HG03060 (cell line): ENCODE data around the gene ARHGAP12.
"Not testable (repeated sequence)": the region's sequence is repeated elsewhere in the genome, so short reads cannot be mapped to it uniquely, and the experiment has no call there.

ENCODE experiments used
- ATAC-seq: cut with Tn5 transposase; IDR thresholded peaks from one replicate; pipeline ENCODE4 v1.9.1; 2021; ENCODE audit warnings: low read depth, moderate number of reproducible peaks; ENCODE audit not compliant: unreplicated experiment

ARHGAP12 gene

GRCh38 chr10:31927565-31927883 lies 1.1 kb downstream of the ARHGAP12 start:
- ATAC-seq, result no peak

DNA sequence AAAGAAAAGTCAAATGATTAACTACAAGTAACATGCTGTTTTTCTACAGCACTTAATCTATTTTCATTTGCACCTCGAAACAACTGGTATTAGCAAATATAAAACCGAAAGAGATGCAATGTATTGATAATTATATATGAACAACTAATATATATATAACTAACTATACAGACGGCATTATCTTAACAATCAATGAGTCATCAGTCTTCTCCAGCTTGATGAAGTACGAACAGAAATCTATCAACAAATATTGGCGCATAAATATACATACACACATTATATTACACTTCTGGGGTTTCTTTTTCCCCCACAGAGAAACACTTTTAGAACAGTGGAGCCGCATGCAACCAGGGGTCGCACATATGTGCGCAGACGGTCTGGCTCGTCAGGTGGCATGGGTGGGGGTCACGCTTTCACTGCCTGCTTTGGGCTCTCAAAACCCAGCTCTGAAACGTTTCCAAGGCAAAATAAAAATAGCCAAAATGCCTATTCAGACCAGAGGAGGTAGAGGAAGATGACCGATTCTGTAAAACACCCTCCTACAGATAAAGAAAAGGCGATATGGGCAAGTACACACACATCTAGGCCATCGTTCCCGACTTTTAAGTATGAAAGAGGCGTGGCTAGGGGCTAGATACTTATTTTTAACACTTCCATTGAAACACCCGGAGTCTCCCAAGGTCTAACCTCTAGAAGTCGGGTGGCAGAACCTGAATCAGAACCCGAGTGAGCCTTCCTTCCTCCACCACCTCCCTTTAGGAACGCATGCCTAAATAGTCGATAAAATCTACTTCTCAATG lies 1.7 kb downstream of the ARHGAP12 start:
- no peak for ATAC-seq

GRCh38 chr10:31926160-31926559 lies 2.5 kb downstream of the ARHGAP12 start:
- ATAC-seq, result no peak

DNA sequence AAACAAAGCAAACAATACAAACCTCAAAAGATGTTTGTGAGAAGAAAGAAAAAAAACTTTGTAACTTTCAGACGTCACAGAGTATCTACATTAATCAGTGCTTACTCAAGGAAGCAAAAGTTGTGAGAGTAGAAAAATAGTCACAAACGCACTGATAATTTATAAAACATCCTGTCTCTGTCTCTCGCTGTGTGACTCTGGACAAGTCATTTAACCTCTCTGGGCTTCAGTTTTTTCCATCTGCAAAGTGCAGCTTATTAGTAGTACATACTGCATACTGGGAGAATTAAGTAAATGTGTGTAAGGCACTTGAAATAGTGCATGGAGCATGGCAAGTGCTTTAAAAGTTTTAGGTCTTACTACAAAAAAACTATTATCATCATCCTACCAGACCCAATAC lies 3.8 kb downstream of the ARHGAP12 start:
- no peak for ATAC-seq

DNA sequence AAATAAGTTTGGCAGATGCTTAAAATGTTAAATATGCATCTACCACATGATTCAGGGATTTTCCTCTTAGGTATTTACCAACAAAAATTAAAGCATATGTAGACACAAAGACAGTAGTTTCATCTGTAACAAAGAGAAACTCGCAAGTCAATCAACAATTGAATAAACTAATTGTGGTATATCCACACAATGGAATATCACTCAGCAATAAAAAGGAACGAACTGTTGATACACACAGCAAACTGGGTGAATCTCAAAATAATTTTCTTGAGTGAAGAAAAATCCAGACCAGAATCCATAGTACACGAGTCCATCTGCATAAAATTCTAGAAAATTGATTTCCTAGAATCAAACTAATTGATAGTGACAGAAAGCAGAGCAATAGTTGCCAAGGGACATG lies 5.2 kb downstream of the ARHGAP12 start:
- no peak for ATAC-seq

DNA sequence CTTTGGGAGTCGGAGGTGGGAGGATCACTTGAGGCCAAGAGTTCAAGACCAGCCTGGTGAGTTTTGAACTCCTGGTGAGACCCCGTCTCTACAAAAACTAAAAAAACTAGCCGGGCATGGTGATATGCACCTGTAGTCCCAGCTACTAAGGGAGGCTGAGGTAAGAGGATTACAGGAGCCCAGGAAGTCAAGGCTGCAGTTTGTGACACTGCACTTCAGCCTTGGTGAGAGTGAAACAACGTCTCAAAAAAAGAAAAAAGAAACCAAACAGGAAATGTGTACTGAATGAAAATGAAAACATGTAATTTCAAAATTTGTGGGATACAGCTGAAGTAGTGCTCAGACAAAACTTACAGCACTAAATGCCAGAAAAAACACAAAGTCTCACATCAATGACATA lies 7.6 kb downstream of the ARHGAP12 start:
- no peak for ATAC-seq

DNA sequence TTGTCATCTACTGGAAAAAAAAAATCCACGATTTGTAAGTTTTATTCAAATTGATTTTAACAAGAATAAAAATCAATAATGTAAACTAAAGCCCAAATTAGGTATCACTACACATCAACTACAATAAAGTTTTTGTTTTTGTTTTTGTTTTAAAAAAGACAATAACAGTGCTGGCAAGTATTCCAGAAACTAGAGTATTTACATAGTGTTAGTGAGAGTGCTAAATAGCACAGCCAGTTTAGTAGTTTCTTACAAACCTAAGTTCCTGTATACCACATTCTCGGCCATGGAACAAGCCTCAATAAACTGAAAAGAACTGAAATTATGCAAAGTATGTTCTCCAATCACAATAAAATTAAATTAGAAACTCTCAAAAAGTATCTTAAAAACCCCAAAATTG lies 8.1 kb downstream of the ARHGAP12 start:
- ATAC-seq, result no peak

DNA sequence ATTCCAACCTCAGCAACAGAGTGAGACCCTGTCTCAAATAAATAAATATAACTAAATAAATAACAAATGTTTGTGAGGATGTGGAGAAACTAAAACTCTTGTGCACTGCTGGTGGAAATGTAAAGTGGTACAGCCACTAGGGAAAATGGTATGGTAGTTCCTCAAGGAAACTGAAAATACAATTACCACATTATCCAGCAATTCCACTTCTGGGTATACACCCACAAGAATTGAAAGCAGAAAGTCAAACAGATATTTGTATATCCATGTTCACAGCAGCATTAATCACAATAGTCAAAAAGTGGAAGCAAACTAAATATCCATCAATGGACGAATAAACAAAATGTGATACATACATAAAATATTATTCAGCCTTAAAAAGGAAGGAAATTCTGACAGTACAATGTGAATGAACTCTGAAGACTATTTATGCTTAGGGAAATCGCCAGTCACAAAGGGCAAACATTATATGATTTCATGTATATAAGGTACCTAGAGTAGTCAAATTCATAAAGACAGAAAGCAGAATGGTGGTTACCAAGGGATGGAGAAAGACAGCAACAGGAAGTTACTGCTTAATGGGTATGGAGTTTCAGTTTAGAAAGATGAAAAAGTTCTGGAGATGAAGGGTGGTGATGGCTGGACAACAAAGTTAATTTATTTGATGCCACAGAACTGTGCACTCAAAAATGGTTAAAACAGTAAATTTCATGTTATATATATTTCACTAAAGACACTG lies 9.8 kb downstream of the ARHGAP12 start:
- no peak for ATAC-seq

GRCh38 chr10:31914370-31914769 lies 14.3 kb downstream of the ARHGAP12 start:
- ATAC-seq, result no peak

GRCh38 chr10:31912898-31913850 lies 15.5 kb downstream of the ARHGAP12 start:
- ATAC-seq, result no peak

DNA sequence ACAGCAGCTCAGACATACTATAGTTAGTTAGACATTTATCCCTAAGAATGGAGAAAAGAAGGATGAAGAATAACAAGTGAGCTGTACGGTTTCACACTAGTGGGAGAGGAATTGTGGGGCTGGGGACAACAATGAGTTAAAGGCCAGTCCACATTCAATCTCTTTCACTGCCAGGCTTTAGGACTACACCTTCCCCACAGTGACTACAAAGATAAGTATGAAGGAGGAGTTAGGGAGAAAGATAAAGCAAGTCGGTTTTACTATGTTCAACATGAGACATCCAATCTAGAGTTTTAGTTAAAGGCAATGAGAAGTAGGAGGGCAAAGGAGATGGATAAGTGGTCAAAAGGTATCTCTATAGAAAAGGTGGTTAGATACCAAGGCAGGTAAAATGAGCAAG lies 16.3 kb downstream of the ARHGAP12 start:
- ATAC-seq, result no peak

DNA sequence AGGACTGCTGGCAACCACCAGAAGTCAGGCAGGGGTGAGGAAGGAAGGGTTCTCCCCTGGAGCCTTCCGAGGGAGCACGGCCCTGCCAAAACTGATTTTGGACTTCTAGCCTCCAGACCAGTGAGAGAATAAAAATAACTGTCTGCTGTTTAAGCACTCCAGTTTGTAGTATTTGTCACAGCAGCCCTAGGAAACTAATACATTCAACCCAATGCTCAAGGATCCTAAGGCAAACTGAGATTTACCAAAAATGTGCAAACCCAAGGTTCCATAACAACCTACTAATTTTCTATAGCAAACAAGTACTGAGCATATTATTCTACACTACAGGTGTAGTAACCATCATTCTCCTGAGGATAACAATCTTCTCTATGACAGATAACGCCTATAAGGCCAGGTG lies 18.6 kb downstream of the ARHGAP12 start:
- ATAC-seq, result no peak

- no peak for ATAC-seq
Observed at GRCh38 chr10:31908157-31908556, 20.5 kb downstream of the ARHGAP12 start.

GRCh38 chr10:31906039-31906438 lies 22.6 kb downstream of the ARHGAP12 start:
- no peak for ATAC-seq

DNA sequence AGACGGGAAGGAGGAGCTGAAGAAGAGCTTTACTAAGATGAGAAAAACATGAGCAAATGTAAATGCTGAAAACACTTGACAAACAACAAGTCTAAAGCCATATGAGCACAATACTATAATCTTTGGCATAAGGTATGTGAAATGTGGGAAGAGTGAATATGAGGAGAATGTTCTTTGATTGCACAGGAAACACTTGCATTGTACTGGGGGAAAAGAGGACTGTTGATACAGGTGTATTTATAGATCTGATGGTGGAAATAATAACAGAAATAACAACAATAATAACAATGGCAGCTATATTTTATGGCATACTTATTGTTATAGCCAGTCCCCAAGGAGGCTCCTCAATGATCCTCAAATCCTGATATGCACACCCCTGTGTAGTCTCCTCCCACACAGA lies 23.0 kb downstream of the ARHGAP12 start:
- ATAC-seq, result no peak

DNA sequence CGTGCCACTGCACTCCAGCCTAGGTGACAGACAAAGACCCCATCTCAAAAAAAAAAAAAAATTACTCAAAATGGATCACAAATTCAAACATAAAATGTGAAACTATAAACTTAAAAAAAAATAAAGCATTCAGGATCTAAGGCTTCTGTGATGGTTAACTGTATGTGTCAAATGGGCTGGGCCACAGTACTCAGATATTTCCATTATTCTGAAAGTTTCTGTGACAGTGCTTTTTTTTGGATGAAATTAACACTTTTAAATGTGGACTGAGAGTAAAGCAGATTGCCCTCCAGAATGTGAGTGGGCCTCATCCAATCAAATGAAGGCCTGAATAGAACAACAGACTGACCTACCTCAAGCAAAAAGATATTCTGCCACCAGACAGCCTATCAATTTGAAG lies 26.0 kb downstream of the ARHGAP12 start:
- no peak for ATAC-seq

GRCh38 chr10:31897506-31897905 lies 31.1 kb downstream of the ARHGAP12 start:
- ATAC-seq, result no peak

GRCh38 chr10:31896968-31897384 lies 31.7 kb downstream of the ARHGAP12 start:
- no peak for ATAC-seq

DNA sequence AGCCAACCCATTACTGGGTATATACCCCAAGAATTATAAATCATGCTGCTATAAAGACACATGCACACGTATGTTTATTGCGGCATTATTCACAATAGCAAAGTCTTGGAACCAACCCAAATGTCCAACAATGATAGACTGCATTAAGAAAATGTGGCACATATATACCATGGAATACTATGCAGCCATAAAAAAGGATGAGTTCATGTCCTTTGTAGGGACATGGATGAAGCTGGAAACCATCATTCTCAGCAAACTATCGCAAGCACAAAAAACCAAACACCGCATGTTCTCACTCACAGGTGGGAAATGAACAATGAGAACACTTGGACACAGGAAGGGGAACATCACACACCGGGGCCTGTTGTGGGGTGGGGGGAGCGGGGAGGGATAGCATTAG lies 32.9 kb downstream of the ARHGAP12 start:
- ATAC-seq, result not testable (repeated sequence)

DNA sequence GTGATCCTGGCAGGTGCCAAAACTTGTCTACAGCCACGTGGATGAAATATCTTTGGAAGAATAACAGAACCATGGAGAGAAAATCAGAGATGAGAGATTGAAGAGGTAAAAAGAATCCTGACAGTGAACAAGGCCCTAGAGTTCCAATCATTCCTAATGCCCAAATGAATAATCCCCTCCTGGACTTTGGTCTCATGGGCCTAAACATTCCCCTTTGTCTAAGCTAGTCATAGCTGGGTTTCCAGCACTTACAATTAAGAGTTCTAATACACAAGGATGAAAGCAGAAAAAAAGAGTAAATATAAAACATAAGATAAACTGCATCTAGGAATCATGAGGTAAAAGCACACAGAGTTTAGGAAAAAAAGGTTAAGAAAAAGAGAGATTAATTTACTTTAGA lies 40.2 kb downstream of the ARHGAP12 start:
- no peak for ATAC-seq

DNA sequence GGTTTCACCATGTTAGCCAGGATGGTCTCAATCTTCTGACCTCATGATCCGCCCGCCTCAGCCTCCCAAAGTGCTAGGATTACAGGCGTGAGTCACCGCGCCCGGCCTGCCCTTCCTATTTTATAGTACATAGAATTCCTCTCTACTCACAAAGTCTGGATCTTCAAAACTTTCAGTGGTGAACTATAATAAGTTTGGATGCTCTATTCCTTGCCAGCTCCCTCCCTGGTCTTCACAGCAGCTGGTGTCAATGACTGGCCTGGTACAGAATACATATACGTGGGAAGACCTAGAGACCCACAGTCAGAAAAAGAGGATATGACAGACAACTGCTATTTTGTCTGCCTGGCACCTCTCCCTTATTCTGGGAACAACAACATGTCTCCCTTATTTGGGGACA lies 40.8 kb downstream of the ARHGAP12 start:
- ATAC-seq, result no peak
